Ishikawa (cell line): Measurements from ENCODE around the gene B4GALNT3.

Experiments used
- CEBPB ChIP-seq: IDR thresholded peaks from 2 replicates; pipeline ENCODE4 v1.6.1; 2012
- EP300 ChIP-seq: IDR thresholded peaks from 2 replicates; pipeline ENCODE4 v1.6.1; 2012; ENCODE audit warnings: borderline replicate concordance
- FOXM1 ChIP-seq: IDR thresholded peaks from 2 replicates; pipeline ENCODE4 v1.6.1; 2012; ENCODE audit warnings: low read depth, borderline replicate concordance
- NFIC ChIP-seq: IDR thresholded peaks from 2 replicates; pipeline ENCODE4 v1.6.1; 2012
- RAD21 ChIP-seq: IDR thresholded peaks from 2 replicates; pipeline ENCODE4 v1.6.1; 2012; ENCODE audit warnings: low read depth
- TAF1 ChIP-seq: IDR thresholded peaks from 2 replicates; pipeline ENCODE4 v1.6.1; 2012; ENCODE audit warnings: low read depth, mild to moderate bottlenecking
- YY1 ChIP-seq: IDR thresholded peaks from 2 replicates; pipeline ENCODE4 v1.6.1; 2012; ENCODE audit warnings: low read depth
- ZBTB7A ChIP-seq: IDR thresholded peaks from 2 replicates; pipeline ENCODE4 v1.6.1; 2012; ENCODE audit warnings: low read depth
- TF ChIP-seq, protein P1 (sequence below): IDR thresholded peaks from 2 replicates; pipeline ENCODE4 v1.6.1; 2012
- TF ChIP-seq, protein P2 (sequence below): IDR thresholded peaks from 2 replicates; pipeline ENCODE4 v1.6.1; 2012; ENCODE audit warnings: low read depth, mild to moderate bottlenecking
- TF ChIP-seq, protein P3 (sequence below): IDR thresholded peaks from 2 replicates; pipeline ENCODE4 v1.6.1; 2012

DNA sequence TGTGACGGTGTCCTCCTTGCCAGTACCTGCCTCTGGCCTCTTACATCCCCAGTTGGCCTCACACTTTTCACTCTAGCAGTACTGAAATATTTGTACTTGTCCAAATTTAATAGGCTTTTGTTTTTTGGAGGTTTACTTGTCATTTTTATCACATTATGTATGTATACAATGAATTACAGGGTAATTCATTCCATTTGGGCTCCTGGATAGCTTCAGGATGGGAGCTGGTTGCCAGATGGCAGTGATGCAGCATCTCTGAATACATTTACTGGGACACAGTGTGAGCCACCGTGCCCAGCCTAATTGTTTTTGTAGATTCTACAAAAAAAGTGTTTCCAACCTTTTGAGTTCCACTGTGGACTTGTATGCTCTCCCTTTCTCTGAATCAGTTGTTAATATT is 44.9 kb upstream of the B4GALNT3 start:
- TF ChIP-seq, protein P1, sequence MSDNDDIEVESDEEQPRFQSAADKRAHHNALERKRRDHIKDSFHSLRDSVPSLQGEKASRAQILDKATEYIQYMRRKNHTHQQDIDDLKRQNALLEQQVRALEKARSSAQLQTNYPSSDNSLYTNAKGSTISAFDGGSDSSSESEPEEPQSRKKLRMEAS, result no peak
- TF ChIP-seq EP300 (no peak), CEBPB (no peak), YY1 (no peak), TAF1 (no peak), FOXM1 (no peak), NFIC (no peak), RAD21 (no peak), ZBTB7A (no peak)
- TF ChIP-seq, protein P2, sequence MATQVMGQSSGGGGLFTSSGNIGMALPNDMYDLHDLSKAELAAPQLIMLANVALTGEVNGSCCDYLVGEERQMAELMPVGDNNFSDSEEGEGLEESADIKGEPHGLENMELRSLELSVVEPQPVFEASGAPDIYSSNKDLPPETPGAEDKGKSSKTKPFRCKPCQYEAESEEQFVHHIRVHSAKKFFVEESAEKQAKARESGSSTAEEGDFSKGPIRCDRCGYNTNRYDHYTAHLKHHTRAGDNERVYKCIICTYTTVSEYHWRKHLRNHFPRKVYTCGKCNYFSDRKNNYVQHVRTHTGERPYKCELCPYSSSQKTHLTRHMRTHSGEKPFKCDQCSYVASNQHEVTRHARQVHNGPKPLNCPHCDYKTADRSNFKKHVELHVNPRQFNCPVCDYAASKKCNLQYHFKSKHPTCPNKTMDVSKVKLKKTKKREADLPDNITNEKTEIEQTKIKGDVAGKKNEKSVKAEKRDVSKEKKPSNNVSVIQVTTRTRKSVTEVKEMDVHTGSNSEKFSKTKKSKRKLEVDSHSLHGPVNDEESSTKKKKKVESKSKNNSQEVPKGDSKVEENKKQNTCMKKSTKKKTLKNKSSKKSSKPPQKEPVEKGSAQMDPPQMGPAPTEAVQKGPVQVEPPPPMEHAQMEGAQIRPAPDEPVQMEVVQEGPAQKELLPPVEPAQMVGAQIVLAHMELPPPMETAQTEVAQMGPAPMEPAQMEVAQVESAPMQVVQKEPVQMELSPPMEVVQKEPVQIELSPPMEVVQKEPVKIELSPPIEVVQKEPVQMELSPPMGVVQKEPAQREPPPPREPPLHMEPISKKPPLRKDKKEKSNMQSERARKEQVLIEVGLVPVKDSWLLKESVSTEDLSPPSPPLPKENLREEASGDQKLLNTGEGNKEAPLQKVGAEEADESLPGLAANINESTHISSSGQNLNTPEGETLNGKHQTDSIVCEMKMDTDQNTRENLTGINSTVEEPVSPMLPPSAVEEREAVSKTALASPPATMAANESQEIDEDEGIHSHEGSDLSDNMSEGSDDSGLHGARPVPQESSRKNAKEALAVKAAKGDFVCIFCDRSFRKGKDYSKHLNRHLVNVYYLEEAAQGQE, result no peak
- TF ChIP-seq, protein P3, sequence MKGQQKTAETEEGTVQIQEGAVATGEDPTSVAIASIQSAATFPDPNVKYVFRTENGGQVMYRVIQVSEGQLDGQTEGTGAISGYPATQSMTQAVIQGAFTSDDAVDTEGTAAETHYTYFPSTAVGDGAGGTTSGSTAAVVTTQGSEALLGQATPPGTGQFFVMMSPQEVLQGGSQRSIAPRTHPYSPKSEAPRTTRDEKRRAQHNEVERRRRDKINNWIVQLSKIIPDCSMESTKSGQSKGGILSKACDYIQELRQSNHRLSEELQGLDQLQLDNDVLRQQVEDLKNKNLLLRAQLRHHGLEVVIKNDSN, result no peak
